Endodermal cell (in vitro differentiated cells): ENCODE results near the gene BRSK2. TPM values are rescaled to one million over a fixed set of nuclear protein-coding genes. Genes with fewer than 3 reads are reported as not detected.

ENCODE experiments used
- DNase-seq: peaks from one replicate; pipeline ENCODE4 v3.0.0-alpha.2; 2017
- H3K27ac ChIP-seq: 2 replicates; pipeline ENCODE4 v1.5.1; 2013; ENCODE audit warnings: mild to moderate bottlenecking, low read depth, low read length, moderate library complexity
- H3K27me3 ChIP-seq: 2 replicates; pipeline ENCODE4 v1.6.1; 2013; ENCODE audit warnings: mild to moderate bottlenecking, low read length, moderate library complexity; ENCODE audit not compliant: insufficient read depth, control insufficient read depth, poor library complexity, severe bottlenecking
- H3K36me3 ChIP-seq: 2 replicates; pipeline ENCODE4 v1.7.0; 2013; ENCODE audit warnings: mild to moderate bottlenecking, low read length, moderate library complexity; ENCODE audit not compliant: control insufficient read depth, insufficient read depth
- H3K4me1 ChIP-seq: one replicate; pipeline ENCODE4 v1.7.0; 2013; ENCODE audit warnings: low read length; ENCODE audit not compliant: control insufficient read depth, insufficient read depth
- H3K4me3 ChIP-seq: 2 replicates; pipeline ENCODE4 v1.5.1; 2013; ENCODE audit warnings: mild to moderate bottlenecking, low read length, moderate library complexity
- H3K9ac ChIP-seq: 2 replicates; pipeline ENCODE4 v1.6.1; 2013; ENCODE audit warnings: mild to moderate bottlenecking, low read length, moderate library complexity; ENCODE audit not compliant: poor library complexity, severe bottlenecking; ENCODE audit errors: extremely low read depth
- H3K9me3 ChIP-seq: 2 replicates; pipeline ENCODE4 v1.6.1; 2013; ENCODE audit warnings: mild to moderate bottlenecking, low read length, moderate library complexity; ENCODE audit not compliant: control insufficient read depth
- H3K27ac Mint-ChIP-seq: 2 replicates; pipeline ENCODE4 v1.8.0; 2020; ENCODE audit warnings: mixed read lengths
- H3K27me3 Mint-ChIP-seq: 2 replicates; pipeline ENCODE4 v1.8.0; 2021; ENCODE audit warnings: mild to moderate bottlenecking, mixed read lengths; ENCODE audit not compliant: insufficient read depth
- H3K36me3 Mint-ChIP-seq: 2 replicates; pipeline ENCODE4 v1.8.0; 2020; ENCODE audit warnings: low read depth, mixed read lengths
- H3K4me1 Mint-ChIP-seq: 2 replicates; pipeline ENCODE4 v1.8.0; 2020; ENCODE audit warnings: mixed read lengths
- H3K4me3 Mint-ChIP-seq: 2 replicates; pipeline ENCODE4 v1.8.0; 2020; ENCODE audit warnings: mild to moderate bottlenecking, moderate library complexity, mixed read lengths
- H3K9me3 Mint-ChIP-seq: 2 replicates; pipeline ENCODE4 v1.8.0; 2020; ENCODE audit warnings: mild to moderate bottlenecking, mixed read lengths
- WGBS, 2 experiments: methylation state at CpG; one replicate each; pipeline versions ENCODE4 v1.1.5 to v1.1.7; 2013; ENCODE audit warnings: missing lambda C conversion rate in 2 of 2, mixed read lengths in 1 of 2; ENCODE audit not compliant: insufficient coverage in 1 of 2, insufficient read length in 1 of 2; 5-methylcytosine and 5-hydroxymethylcytosine counted together
- total RNA-seq, 2 donors: library from RNA; stranded (reverse); fragmentation: NEBNext Ultra II Directional in 1 of 2; extraction: Animal tissue kit (Norgen Biotek cat#: 25700) in 1 of 2; gene quantifications; 2 replicates in 1 of 2; 3 replicates in 1 of 2; pipeline ENCODE4 v1.2.1, GENCODE V29; 2021
- TF ChIP-seq, protein P1 (sequence below): fragments of 200-600 bp; sonication (generic); conservative IDR thresholded peaks from 2 replicates; pipeline ENCODE4 v1.5.0; 2021; ENCODE audit warnings: antibody characterized with exemption, mild to moderate bottlenecking

BRSK2 gene
- total RNA-seq, 2 donors from 2014 or later = 9.4 to 10.3 TPM

GRCh38 chr11:1402355-1403077, 12.8 kb downstream of the BRSK2 start:
- Mint-ChIP-seq H3K4me3 (no peak overlapping the region), H3K4me1 (no peaks in the 10 kb centered on the region), H3K9me3 (no peaks in the 10 kb centered on the region), H3K27me3 (no peaks in the 10 kb centered on the region), H3K36me3 (no peaks in the 10 kb centered on the region), H3K27ac (no peak overlapping the region)
- DNase-seq = no peak
- Histone ChIP-seq H3K9me3 (no peaks in the 10 kb centered on the region), H3K27me3 (no peaks in the 10 kb centered on the region), H3K4me3 (no peak overlapping the region), H3K9ac (no peak overlapping the region), H3K36me3 (no peaks in the 10 kb centered on the region), H3K27ac (no peak overlapping the region), H3K4me1 (no peaks in the 10 kb centered on the region)
- TF ChIP-seq, protein P1, sequence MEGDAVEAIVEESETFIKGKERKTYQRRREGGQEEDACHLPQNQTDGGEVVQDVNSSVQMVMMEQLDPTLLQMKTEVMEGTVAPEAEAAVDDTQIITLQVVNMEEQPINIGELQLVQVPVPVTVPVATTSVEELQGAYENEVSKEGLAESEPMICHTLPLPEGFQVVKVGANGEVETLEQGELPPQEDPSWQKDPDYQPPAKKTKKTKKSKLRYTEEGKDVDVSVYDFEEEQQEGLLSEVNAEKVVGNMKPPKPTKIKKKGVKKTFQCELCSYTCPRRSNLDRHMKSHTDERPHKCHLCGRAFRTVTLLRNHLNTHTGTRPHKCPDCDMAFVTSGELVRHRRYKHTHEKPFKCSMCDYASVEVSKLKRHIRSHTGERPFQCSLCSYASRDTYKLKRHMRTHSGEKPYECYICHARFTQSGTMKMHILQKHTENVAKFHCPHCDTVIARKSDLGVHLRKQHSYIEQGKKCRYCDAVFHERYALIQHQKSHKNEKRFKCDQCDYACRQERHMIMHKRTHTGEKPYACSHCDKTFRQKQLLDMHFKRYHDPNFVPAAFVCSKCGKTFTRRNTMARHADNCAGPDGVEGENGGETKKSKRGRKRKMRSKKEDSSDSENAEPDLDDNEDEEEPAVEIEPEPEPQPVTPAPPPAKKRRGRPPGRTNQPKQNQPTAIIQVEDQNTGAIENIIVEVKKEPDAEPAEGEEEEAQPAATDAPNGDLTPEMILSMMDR = no peak
- 83 to 86% methylated on average over 11 to 23 of the region's 23 CpGs for WGBS, 2 experiments

GRCh38 chr11:1403078-1403620, 13.4 kb downstream of the BRSK2 start:
- Histone ChIP-seq H3K9me3 (no peaks in the 10 kb centered on the region), H3K4me1 (no peaks in the 10 kb centered on the region), H3K4me3 (no peak overlapping the region), H3K9ac (no peak overlapping the region), H3K36me3 (no peaks in the 10 kb centered on the region), H3K27ac (no peak overlapping the region), H3K27me3 (no peaks in the 10 kb centered on the region)
- TF ChIP-seq, protein P1 = no peak
- Mint-ChIP-seq H3K27me3 (no peaks in the 10 kb centered on the region), H3K9me3 (no peaks in the 10 kb centered on the region), H3K4me3 (no peak overlapping the region), H3K36me3 (no peaks in the 10 kb centered on the region), H3K4me1 (no peaks in the 10 kb centered on the region), H3K27ac (no peak overlapping the region)
- DNase-seq = no peak
- 86 to 87% methylated on average over 5 to 16 of the region's 16 CpGs for WGBS, 2 experiments

DNA sequence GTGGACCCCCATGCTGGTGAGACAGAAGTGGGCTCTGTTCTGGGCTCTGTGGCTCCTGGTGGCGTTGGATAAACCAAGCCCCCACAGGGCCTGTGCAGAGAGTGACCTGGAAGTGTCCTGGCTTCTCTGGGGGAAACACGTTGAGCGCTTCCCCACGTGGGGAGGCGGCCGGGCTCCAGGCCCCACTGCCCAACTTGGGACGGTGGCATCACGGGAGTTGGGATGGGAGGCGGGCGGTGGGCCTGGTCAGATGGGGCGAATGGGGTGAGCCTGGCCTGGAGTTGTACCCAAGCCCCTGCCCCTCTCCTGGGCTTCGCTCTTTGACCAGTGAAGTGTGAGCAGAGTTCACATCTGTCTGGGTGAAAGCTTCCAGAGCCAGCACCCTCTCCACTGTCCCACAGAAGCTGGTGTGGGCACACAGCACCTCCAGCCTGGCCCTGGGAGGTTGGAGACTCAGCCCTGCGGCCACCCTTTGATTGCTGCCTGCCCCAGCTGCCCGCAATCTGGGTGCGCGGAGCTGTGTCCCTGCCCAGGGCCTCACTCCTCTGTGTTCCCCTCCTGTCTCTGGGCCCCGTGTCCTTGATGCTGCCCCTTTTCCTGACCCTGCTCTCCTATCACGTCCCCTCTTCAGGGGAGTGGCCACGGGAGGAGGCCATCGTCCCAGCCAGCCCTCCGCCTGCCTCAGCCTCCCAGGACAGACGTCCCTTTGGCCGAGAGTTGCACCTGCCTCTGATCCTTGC, 14.2 kb downstream of the BRSK2 start:
- no peaks in the 10 kb centered on the region for H3K4me1 Mint-ChIP-seq
- TF ChIP-seq, protein P1 = no peak

More for the DNA sequence above, 14.2 kb downstream of the BRSK2 start:
- Histone ChIP-seq H3K36me3 (no peaks in the 10 kb centered on the region), H3K9me3 (no peaks in the 10 kb centered on the region), H3K4me1 (no peaks in the 10 kb centered on the region), H3K4me3 (no peak overlapping the region), H3K9ac (no peak overlapping the region), H3K27me3 (no peaks in the 10 kb centered on the region), H3K27ac (no peak overlapping the region)
- DNase-seq = no peak
- H3K36me3 Mint-ChIP-seq = no peaks in the 10 kb centered on the region
- WGBS, 2 experiments = 89% methylated on average over 15 to 23 of the region's 23 CpGs
- no peak overlapping the region for H3K4me3 Mint-ChIP-seq
- no peak overlapping the region for H3K27ac Mint-ChIP-seq
- no peaks in the 10 kb centered on the region for H3K9me3 Mint-ChIP-seq
- no peaks in the 10 kb centered on the region for H3K27me3 Mint-ChIP-seq
